OCI-LY7 (cell line): ENCODE data around the gene MFN1. TPM values are rescaled to one million over a fixed set of nuclear protein-coding genes. Genes with fewer than 3 reads are reported as not detected.

Source experiments
- BruUV-seq: library from RNA; stranded (reverse); fragments of 400-500 nt; replicated peaks from 2 replicates; lab custom pipeline; 2021; lab: Mats Ljungman, UMichigan
- CTCF ChIA-PET: fragments of 300-600 bp; sonication (Branson Sonifier 250); formaldehyde crosslinking; loops from one replicate; lab custom pipeline; 2022; ENCODE audit warnings: antibody characterized with exemption; ENCODE audit not compliant: unreplicated experiment; lab: Charles Lee
- POLR2A ChIA-PET: fragments of 300-600 bp; sonication (Branson Sonifier 250); formaldehyde crosslinking; loops from one replicate; lab custom pipeline; 2022; ENCODE audit warnings: antibody characterized with exemption; lab: Charles Lee
- DNase-seq: peaks from one replicate; pipeline ENCODE4 v3.0.0-alpha.2; 2015; ENCODE audit warnings: low spot score
- H2AFZ ChIP-seq: fragments of 200-600 bp; sonication (generic), shearing (Covaris generic); 2 replicates; pipeline ENCODE4 v1.6.1; 2014; ENCODE audit warnings: mild to moderate bottlenecking, antibody characterized with exemption, low read length, moderate library complexity
- H3K27ac ChIP-seq: fragments of 200-600 bp; sonication (generic); 2 replicates; pipeline ENCODE4 v1.5.1; 2014; ENCODE audit warnings: mixed run types, low read depth, mild to moderate bottlenecking, moderate library complexity, low read length, inconsistent platforms; ENCODE audit not compliant: poor library complexity, severe bottlenecking
- H3K36me3 ChIP-seq: fragments of 200-600 bp; sonication (generic); 2 replicates; pipeline ENCODE4 v1.6.1; 2014; ENCODE audit warnings: mild to moderate bottlenecking, antibody characterized with exemption, low read length, moderate library complexity, mixed read lengths; ENCODE audit not compliant: insufficient read depth
- H3K4me1 ChIP-seq: fragments of 200-600 bp; sonication (generic); 2 replicates; pipeline ENCODE4 v1.5.1; 2014; ENCODE audit warnings: mild to moderate bottlenecking, low read length; ENCODE audit not compliant: insufficient read depth, poor library complexity, severe bottlenecking
- H3K4me2 ChIP-seq: fragments of 200-600 bp; sonication (generic); 2 replicates; pipeline ENCODE4 v1.6.1; 2014; ENCODE audit warnings: mild to moderate bottlenecking, low read length
- H3K4me3 ChIP-seq: fragments of 200-600 bp; sonication (generic); 2 replicates; pipeline ENCODE4 v1.5.1; 2014; ENCODE audit warnings: mild to moderate bottlenecking, low read depth, low read length; ENCODE audit not compliant: poor library complexity, severe bottlenecking
- H3K79me2 ChIP-seq: fragments of 200-600 bp; sonication (generic); 2 replicates; pipeline ENCODE4 v1.6.1; 2016; ENCODE audit warnings: low read depth, mild to moderate bottlenecking, low read length, moderate library complexity, mixed read lengths; ENCODE audit not compliant: insufficient read depth
- H3K9me2 ChIP-seq: fragments of 200-600 bp; sonication (generic); 2 replicates; pipeline ENCODE4 v1.6.1; 2016; ENCODE audit warnings: mild to moderate bottlenecking, low read length, mixed read lengths; ENCODE audit not compliant: insufficient read depth
- H3K9me3 ChIP-seq: fragments of 200-600 bp; sonication (generic); 2 replicates; pipeline ENCODE4 v1.6.1; 2014; ENCODE audit warnings: mild to moderate bottlenecking, mixed run types, low read length, mixed read lengths
- H4K20me1 ChIP-seq: fragments of 200-600 bp; sonication (generic); 2 replicates; pipeline ENCODE4 v1.6.1; 2014; ENCODE audit warnings: mild to moderate bottlenecking, antibody characterized with exemption, low read length, moderate library complexity, mixed read lengths; ENCODE audit not compliant: insufficient read depth
- EZH2phosphoT487 ChIP-seq: fragments of 200-600 bp; sonication (generic); IDR thresholded peaks from 2 replicates; pipeline ENCODE4 v1.6.1; 2018; ENCODE audit warnings: low read depth, borderline replicate concordance, mild to moderate bottlenecking, mixed run types, antibody characterized with exemption, low read length, moderate library complexity, mixed read lengths
- intact Hi-C: fragments of 100-400 bp; cut with micrococcal nuclease; formaldehyde crosslinking; loops from one replicate; pipeline ENCODE4 v1.10.0; 2022; ENCODE audit not compliant: unreplicated experiment
- total RNA-seq, 2 experiments: library from RNA; depleted of rRNA in 1 of 2; stranded (reverse); fragments of >200 nt in 1 of 2; shearing (Covaris generic) in 1 of 2; gene quantifications; 2 replicates each; pipeline ENCODE4 v1.2.3, GENCODE V29; 2014 to 2022
- TF ChIP-seq, protein P1 (sequence below): fragments of 200-600 bp; sonication (generic); conservative IDR thresholded peaks from 2 replicates; pipeline ENCODE4 v1.5.1; 2014; ENCODE audit warnings: mild to moderate bottlenecking, antibody characterized with exemption, low read length, moderate library complexity, mixed read lengths

MFN1 gene
- total RNA-seq, 2 experiments from 2014 or later: 23.0 to 41.8 TPM

DNA sequence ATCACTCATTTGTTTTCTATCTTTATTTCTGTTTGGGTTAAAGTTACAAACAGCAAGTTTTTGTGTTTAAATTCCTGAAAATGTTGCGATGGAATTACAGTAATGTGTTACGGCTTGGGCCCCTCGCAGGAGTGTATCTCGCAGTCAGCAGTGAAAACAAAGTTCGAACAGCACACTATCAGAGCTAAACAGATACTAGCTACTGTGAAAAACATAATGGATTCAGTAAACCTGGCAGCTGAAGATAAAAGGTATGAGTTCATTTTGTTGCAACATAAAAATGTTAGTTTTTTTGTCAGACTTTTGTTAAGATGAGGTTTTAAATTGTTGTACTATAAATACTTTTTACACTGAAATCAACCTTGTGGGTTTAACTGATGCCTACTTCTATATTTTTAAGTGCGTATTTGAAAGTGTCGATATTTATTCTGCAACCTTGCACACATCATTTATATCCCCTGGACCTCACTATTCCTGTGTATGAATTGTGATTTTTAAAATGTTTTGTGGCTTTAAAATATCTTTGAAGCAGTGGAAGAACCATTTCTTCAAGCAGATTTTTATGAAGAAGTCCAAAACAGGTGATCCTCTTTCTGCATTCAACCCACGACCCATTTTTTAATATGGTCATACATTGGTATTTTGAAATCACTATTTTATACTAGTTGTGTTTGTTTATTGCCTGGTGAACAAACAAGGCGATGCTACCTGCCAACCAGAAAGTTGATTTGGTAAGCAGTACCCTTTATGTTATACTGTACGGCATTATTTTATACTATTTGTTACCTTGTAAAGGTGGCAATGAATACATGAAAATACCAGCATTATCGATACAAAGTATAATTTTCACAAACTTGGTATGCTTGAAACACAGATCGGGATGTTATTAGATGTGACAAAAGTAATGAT is 27.8 kb downstream of the MFN1 start:
- no peak overlapping the region for H2AFZ ChIP-seq
- no peak overlapping the region for H3K27ac ChIP-seq
- no peaks in the 10 kb centered on the region for H3K4me1 ChIP-seq
- DNase-seq: no peak
- peaks cover 66% of the 10 kb centered on the region; the same call in 1 of the 2 replicates for H3K36me3 ChIP-seq
- H3K79me2 ChIP-seq: no peaks in the 10 kb centered on the region
- CTCF ChIA-PET: no interaction called here
- no peak for TF ChIP-seq EZH2phosphoT487
- TF ChIP-seq, protein P1, sequence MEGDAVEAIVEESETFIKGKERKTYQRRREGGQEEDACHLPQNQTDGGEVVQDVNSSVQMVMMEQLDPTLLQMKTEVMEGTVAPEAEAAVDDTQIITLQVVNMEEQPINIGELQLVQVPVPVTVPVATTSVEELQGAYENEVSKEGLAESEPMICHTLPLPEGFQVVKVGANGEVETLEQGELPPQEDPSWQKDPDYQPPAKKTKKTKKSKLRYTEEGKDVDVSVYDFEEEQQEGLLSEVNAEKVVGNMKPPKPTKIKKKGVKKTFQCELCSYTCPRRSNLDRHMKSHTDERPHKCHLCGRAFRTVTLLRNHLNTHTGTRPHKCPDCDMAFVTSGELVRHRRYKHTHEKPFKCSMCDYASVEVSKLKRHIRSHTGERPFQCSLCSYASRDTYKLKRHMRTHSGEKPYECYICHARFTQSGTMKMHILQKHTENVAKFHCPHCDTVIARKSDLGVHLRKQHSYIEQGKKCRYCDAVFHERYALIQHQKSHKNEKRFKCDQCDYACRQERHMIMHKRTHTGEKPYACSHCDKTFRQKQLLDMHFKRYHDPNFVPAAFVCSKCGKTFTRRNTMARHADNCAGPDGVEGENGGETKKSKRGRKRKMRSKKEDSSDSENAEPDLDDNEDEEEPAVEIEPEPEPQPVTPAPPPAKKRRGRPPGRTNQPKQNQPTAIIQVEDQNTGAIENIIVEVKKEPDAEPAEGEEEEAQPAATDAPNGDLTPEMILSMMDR: no peak
- no peaks in the 10 kb centered on the region for H4K20me1 ChIP-seq
- no peak overlapping the region for H3K4me2 ChIP-seq
- no peak overlapping the region for H3K4me3 ChIP-seq
- no peaks in the 10 kb centered on the region for H3K9me2 ChIP-seq
- POLR2A ChIA-PET: no interaction called here
- BruUV-seq: TSS peak; percentile 11
- intact Hi-C loops: no loop called here
- H3K9me3 ChIP-seq: no peaks in the 10 kb centered on the region

DNA sequence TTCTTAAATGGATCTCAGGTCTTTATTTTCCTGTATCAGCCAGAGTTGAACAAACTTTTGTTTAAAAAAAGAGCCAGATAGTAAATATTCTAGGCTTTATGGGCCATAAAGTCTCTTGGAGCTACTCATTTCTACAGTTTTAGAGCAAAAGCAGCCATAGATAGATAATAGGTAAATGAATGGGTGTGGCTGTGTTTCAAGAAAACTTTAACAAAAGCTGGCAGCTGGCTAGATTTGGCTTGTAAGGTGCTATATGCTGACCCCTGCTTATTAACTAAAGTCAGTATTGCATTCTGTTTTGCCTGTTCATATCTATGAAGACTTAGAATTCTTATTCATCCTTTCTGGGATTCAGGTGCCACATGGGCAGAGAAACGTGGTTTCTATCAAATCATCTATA is 29.0 kb downstream of the MFN1 start:
- H3K36me3 ChIP-seq: peaks cover 66% of the 10 kb centered on the region
- intact Hi-C loops: no loop called here
- ChIA-PET POLR2A (interaction anchor here (0.5 to 0.7 kb wide), 2 partner anchors 66 to 419 kb away, joined by 3 to 4 read pairs; no protein-coding TSS in a partner anchor), CTCF (no interaction called here)
- H3K4me2 ChIP-seq: no peak overlapping the region
- H3K9me2 ChIP-seq: no peaks in the 10 kb centered on the region
- H3K4me3 ChIP-seq: no peak overlapping the region
- TF ChIP-seq, protein P1: no peak
- no peak for TF ChIP-seq EZH2phosphoT487
- no peaks in the 10 kb centered on the region for H3K79me2 ChIP-seq
- no peaks in the 10 kb centered on the region for H4K20me1 ChIP-seq
- DNase-seq: no peak
- no peaks in the 10 kb centered on the region for H3K9me3 ChIP-seq
- no TSS peak for BruUV-seq
- H2AFZ ChIP-seq: no peak overlapping the region
- no peaks in the 10 kb centered on the region for H3K4me1 ChIP-seq
- no peak overlapping the region for H3K27ac ChIP-seq

- no peak overlapping the region for H3K4me3 ChIP-seq
- intact Hi-C loops: no loop called here
- H3K4me2 ChIP-seq: peak overlapping the region; percentile 45
- H3K4me1 ChIP-seq: peaks cover 16% of the 10 kb centered on the region
- peak; percentile 27 for DNase-seq
- H2AFZ ChIP-seq: no peak overlapping the region
- no peaks in the 10 kb centered on the region for H3K9me2 ChIP-seq
- no peak for TF ChIP-seq EZH2phosphoT487
- TF ChIP-seq, protein P1: no peak
- H3K9me3 ChIP-seq: no peaks in the 10 kb centered on the region
- ChIA-PET POLR2A (interaction anchor here (0.7 to 1.5 kb wide), 8 partner anchors 10 to 142 kb away, joined by 3 to 7 read pairs (median 3); no protein-coding TSS in a partner anchor), CTCF (no interaction called here)
- peaks cover 79% of the 10 kb centered on the region for H3K36me3 ChIP-seq
- no peaks in the 10 kb centered on the region for H4K20me1 ChIP-seq
- no peaks in the 10 kb centered on the region for H3K79me2 ChIP-seq
- H3K27ac ChIP-seq: peak overlapping the region; percentile 30
- no TSS peak for BruUV-seq
Measured at GRCh38 chr3:179391906-179392305, 44.4 kb downstream of the MFN1 start.
